ENCODE results near the gene GFI1B.
"Not testable (repeated sequence)": the region's sequence is repeated elsewhere in the genome, so short reads cannot be mapped to it uniquely, and the experiment has no call there.

GFI1B gene

GRCh38 chr9:132993511-132993939, 15.0 kb downstream of the GFI1B start:
- DNase-seq = no peak

DNA sequence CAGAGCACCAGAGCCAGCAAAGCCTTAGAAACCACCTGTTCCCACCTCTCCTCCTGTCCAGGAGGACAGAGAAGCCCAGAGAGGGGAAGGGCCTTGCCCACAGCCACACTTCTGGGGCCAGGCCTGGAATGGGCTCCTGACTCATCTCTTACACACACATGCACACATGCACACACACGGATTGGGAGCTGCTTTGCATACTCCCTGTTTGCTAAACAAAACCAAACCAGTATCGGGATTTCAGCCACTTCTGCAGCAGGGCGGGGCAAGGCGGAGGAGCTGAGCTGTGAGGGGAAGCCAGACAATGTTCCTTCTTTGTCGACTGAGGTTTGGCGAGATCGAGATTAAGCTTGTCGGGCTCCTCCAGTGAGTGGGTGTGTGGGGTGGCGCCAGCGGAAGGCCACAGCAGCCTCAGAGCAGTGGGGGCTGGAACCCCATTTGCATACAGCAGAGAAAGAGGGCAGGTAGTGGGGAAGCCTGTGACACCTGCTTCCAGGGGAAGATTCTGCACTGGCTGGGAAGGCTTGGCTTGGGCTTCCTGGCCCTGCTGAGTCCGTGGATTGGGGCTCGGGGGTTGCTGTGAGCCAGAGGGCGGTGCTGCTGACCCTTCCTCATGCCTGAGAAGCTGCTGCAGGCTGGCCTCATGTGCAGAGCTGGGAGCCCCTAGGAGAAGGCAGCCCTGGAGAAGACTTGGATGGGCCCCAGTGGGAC, 16.1 kb downstream of the GFI1B start:
- DNase-seq = peak; percentile 47

- no peak for DNase-seq
Measured at GRCh38 chr9:132995121-132995420, 16.6 kb downstream of the GFI1B start.

DNA sequence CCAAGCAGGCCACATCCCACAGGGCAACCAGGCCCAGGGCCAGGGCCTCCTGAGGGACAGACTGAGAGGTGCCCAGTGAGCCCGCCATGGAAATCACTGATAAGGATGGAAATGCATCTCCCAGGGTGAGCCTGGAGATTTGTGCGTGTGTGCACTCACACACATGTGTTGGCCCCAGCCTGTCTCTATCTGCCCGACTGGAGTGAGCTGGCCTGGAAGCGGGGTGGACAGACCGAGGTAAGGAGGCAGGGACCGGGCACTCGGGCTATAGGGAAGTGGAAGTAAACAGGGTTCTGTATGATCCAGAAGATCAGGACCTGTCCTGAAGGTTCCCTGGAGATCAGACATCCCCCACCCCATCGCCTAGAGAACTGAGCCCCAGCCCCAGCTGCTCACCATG, 17.4 kb downstream of the GFI1B start:
- no peak for DNase-seq

DNA sequence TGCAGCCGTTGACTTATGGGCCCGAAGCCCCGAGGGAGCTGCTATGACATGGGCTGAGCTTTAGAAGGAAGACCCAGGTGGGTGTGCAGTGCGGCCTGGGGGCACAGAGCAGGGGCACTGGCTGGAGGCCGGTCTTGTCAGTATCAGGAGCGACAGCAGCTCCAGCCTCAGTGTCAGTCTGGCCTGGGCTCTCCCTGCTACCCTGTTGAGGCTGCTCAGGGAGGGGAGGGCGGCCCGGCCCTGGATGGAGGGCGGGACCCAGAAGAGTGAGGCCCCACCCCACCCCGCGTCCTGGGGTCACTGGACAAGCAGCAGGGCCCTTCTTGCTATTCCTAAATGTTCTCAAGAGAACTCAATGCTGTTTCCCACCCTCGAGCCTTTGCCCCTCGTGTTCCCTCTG, 18.0 kb downstream of the GFI1B start:
- DNase-seq = no peak

DNA sequence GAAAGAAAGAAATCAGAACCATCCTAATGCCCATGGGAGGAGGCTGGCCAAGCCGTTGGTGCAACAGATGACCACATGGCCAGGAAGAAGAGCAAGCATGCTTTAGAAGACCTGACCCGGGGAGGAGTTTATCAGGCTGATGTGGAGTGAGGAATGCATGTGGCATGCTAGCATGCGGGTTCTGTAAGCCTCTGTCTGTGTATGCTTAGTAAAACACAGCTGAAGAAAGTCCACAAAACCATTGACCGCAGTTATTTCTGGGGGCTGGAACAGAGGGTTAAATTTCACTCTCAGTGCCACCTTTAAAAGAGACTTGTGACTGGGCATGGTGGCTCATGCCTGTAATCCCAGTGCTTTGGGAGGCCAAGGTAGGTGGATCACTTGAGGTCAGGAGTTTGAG, 19.1 kb downstream of the GFI1B start:
- peak; percentile 83 for DNase-seq

DNA sequence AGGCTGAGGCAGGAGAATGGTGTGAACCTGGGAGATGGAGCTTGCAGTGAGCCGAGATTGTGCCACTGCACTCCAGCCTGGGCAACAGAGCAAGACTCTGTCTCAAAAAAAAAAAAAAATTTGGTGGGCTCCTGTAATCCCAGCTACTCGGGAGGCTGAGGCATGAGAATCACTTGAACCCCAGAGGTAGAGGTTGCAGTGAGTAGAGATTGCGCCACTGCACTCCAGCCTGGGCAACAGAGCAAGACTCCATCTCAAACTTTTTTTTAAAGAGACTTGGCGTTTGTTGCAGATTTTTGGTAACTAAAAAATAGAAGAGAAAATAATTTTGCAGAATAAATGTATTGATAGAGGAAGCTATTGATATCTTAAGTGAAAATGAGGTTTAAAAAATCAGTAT, 19.7 kb downstream of the GFI1B start:
- DNase-seq = not testable (repeated sequence)

- DNase-seq = no peak
Measured at GRCh38 chr9:132998831-132999635, 20.5 kb downstream of the GFI1B start.

DNA sequence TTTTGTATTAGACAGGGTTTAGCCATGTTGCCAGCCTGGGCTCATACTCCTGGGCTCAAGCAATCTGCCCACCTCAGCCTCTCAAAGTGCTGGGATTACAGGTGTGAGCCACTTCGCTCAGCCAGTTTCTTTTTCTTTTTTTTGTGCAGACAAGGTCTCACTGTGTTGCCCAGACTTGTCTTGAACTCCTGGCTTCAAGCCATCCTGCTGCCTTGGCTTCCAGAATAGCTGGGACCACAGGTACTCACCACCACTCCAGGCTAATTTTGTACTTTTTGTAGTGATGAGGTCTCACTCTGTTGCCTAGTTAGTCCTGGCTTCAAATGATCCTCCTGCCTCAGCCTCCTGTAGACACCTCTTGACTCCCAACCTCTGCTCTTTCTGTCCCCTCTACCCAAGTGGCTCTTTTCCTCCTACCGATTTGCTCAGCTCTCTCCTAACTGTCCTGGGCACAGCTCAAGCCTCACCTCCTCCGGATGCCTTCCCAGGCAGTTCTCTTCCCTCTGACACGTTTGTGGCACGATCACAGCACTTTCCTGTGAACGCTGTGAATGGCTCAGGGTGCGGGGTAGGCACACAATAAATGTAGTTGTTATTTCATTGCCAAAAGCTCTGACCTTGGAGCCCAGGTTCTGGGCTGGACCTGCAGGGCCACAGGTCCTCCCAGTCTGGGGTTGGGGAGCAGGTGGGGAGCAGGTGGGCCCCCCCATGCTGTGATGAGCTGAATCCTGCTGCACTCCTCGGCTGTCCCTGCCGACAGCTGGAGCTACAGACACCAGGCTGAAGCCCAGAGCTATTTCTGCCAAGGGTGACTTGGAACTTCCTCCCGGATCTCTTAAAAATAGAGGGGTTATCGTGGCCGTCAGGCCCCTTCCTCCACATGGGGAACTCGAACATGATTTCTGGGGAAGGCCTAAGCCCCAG, 23.9 kb downstream of the GFI1B start:
- DNase-seq = no peak

DNA sequence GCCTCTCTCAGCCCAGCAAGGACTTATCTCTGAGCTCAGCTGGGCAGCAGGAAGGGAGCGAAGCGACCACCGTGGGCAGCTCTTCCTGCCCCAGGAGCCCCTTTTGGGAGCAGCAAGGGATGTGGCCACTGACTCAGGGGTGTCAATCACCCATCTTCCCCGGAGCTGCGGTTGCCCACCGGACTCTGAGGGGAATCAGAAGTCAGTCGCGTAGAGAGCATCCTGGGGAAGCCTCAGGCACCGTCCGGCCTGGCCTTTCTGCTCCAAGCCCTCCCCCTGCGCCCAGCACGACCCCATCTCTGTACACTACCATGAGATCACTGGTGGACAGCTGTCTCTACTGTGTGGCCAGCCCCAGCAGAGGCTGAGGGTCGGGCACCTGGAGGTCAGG, 24.6 kb downstream of the GFI1B start:
- no peak for DNase-seq

DNA sequence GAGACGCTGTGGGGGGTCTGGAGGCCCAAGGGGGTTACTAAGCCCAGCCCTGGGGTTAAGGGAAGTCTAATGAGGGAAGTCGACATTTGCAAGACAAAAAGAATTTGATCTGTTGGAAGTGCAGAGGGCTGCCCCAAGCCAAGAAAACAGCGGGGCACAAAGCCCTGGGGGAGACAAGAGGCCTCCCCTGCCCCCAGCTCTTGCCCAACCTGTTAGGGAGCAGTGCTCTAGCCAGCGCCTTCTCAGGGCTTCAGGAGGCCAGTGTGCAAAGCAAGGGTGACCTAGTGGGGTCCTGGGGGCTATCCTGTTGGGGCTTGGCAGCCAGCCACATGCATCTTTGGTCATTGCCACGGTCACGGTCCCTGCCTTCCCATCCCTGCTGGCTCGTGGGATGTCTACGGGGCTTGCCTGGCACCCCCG, 25.2 kb downstream of the GFI1B start:
- DNase-seq = no peak

GRCh38 chr9:133004091-133004998, 25.9 kb downstream of the GFI1B start:
- DNase-seq = no peak

DNA sequence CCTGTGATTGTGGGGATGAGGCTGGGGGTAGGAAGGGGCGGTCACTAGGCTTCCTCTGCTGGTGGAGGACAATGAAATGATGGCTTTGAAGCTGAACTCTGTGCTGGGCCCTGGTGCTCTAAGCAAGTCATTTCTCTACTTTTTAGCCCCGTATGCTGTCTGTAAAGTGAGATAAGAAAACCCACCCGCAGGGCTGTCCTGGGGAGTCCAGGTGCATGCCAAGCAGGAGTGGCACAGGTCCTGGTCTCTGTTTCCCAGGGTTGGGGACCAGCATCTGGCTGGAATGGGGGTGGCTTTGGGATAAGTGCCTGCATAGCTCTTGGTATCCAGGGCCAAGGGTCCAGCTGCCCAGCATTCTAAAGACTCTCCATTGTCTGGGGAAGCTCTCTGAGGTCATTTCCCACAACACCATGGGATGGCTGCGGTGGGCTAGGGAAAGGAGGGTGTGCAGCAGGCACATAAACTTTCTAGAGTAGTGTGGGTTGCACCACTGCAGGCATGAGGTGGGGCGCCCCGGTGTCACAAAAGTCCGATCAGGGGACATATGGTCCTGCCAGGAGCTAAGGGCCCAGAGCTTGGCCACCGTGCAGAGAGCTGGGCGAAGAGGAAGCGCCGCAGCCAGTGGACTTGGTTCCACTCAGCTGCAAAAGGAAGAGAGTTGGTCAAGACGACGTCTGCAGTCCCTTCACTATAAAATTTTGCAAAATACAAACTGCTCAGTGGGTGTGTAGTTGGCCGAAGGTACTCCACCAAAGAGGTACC, 26.7 kb downstream of the GFI1B start:
- DNase-seq = no peak

DNA sequence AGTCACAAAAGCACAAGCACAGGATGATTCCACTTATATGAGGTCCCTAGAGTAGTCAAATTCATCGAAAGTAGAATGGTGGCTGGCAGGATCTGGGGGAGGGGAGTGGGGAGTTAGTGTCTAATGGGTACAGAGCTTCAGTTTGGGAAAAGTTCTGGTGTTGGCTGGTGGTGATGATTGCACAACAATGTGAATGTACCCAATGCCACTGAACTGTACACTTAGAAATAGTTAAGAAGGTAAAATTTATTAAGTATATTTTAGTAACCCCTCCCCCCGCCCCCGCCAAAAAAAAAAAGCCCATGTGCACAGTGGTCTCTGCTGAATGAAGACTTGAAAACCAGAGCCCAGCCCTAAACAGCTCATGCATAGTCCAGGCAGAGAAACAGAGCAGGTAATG, 27.5 kb downstream of the GFI1B start:
- DNase-seq = no peak

- no peak for DNase-seq
Measured at GRCh38 chr9:133006731-133007352, 28.3 kb downstream of the GFI1B start.

DNA sequence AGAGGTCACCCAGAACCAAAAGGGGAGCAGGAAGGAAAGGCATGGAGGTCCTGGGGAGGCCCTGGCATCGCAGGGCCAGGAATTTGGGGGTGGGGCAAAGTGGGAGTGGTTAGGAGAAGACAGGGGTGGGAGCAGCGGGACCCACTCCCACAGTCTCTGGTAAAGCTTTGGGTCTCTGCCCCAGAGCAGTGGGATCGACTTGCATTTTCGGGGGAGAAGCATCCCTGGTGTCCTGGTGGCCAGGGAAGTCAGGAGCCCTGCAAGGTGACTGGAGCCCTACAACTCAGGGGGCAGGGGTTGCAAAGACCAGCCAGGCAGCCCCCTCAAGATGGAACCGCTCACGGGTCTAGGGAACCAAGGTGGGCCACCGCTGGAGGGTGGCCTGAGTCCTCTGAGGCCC, 29.9 kb downstream of the GFI1B start:
- no peak for DNase-seq

- DNase-seq = no peak
Measured at GRCh38 chr9:133008824-133009223, 30.3 kb downstream of the GFI1B start.

- DNase-seq = no peak
Measured at GRCh38 chr9:133009906-133010582, 31.6 kb downstream of the GFI1B start.

DNA sequence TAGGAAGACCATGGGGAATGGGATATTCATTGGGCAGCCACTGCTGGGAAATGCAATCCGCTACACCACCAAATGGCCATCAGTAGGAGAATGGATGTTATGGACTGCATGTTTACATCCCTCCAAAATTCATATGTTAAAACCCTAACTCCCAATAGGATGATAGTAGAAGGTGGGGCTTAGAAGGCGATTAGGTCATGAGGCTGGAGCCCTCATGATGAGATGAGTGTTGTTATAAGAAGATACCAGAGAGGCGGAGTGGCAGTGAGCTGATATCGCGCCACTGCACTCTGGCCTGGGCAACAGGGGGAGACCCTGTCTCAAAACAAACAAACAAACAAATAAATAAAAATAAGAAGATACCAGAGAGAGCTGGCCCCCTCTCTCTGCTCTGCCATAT, 36.2 kb downstream of the GFI1B start:
- DNase-seq = no peak

GRCh38 chr9:133023117-133023890, 44.8 kb downstream of the GFI1B start:
- no peak for DNase-seq

All from NCI-H226 (cell line).